HepG2 (cell line): ENCODE results near the gene PSIP1. TPM values are rescaled to one million over a fixed set of nuclear protein-coding genes. Genes with fewer than 3 reads are reported as not detected.

Experiments
- ATF2 ChIP-seq: sonication (generic); formaldehyde crosslinking; IDR thresholded peaks from 2 replicates; pipeline ENCODE4 v1.4.0; 2020; ENCODE audit warnings: missing genetic modification reagents
- CBFB ChIP-seq: sonication (generic); formaldehyde crosslinking; IDR thresholded peaks from 2 replicates; pipeline ENCODE4 v1.4.0; 2020; ENCODE audit warnings: missing genetic modification reagents
- FOXC1 ChIP-seq: sonication (generic); formaldehyde crosslinking; IDR thresholded peaks from 2 replicates; pipeline ENCODE4 v1.8.0; 2022; ENCODE audit warnings: mild to moderate bottlenecking, missing genetic modification reagents, borderline replicate concordance
- KMT2B ChIP-seq: IDR thresholded peaks from 2 replicates; pipeline ENCODE4 v1.6.1; 2016; ENCODE audit warnings: missing genetic modification reagents, missing compliant biosample characterization
- MLLT10 ChIP-seq: sonication (generic); formaldehyde crosslinking; IDR thresholded peaks from 2 replicates; pipeline ENCODE4 v1.4.0; 2020; ENCODE audit warnings: missing genetic modification reagents
- NAIF1 ChIP-seq: sonication (generic); formaldehyde crosslinking; IDR thresholded peaks from 2 replicates; pipeline ENCODE4 v1.5.0; 2020; ENCODE audit warnings: mild to moderate bottlenecking, missing genetic modification reagents, borderline replicate concordance
- RAD21 ChIP-seq: fragments of 450-650 bp; formaldehyde crosslinking; IDR thresholded peaks from 2 replicates; pipeline ENCODE4 v1.5.0; 2020; ENCODE audit warnings: mild to moderate bottlenecking
- SNAPC4 ChIP-seq: sonication (generic); formaldehyde crosslinking; IDR thresholded peaks from 2 replicates; pipeline ENCODE4 v1.4.0; 2020; ENCODE audit warnings: mild to moderate bottlenecking, missing genetic modification reagents
- SRSF1 ChIP-seq: fragments of 200-400 bp; formaldehyde crosslinking; optimal IDR thresholded peaks from 2 replicates; pipeline ENCODE3; 2017; ENCODE audit warnings: mild to moderate bottlenecking, low read depth, low read length, moderate library complexity
- TAF1 ChIP-seq: sonication (generic); formaldehyde crosslinking; IDR thresholded peaks from 2 replicates; pipeline ENCODE4 v1.4.0; 2020; ENCODE audit warnings: missing genetic modification reagents
- UBTF ChIP-seq: sonication (generic); formaldehyde crosslinking; IDR thresholded peaks from 2 replicates; pipeline ENCODE4 v1.4.0; 2020; ENCODE audit warnings: mild to moderate bottlenecking, missing genetic modification reagents
- ZFP90 ChIP-seq: sonication (generic); formaldehyde crosslinking; IDR thresholded peaks from 2 replicates; pipeline ENCODE4 v1.8.0; 2022; ENCODE audit warnings: missing genetic modification reagents, mild to moderate bottlenecking, inconsistent platforms, borderline replicate concordance
- ZNF12 ChIP-seq: sonication (generic); formaldehyde crosslinking; IDR thresholded peaks from 2 replicates; pipeline ENCODE4 v1.5.0; 2020; ENCODE audit warnings: missing genetic modification reagents
- ZNF30 ChIP-seq: sonication (generic); formaldehyde crosslinking; IDR thresholded peaks from 2 replicates; pipeline ENCODE4 v1.5.0; 2020; ENCODE audit warnings: mild to moderate bottlenecking, missing genetic modification reagents
- ZNF703 ChIP-seq: sonication (generic); formaldehyde crosslinking; IDR thresholded peaks from 2 replicates; pipeline ENCODE4 v1.5.1; 2020; ENCODE audit warnings: missing genetic modification reagents, mild to moderate bottlenecking, moderate library complexity, borderline replicate concordance
- ZNF841 ChIP-seq: sonication (generic); formaldehyde crosslinking; IDR thresholded peaks from 2 replicates; pipeline ENCODE4 v1.8.1; 2023; ENCODE audit warnings: missing genetic modification reagents, borderline replicate concordance
- polyA plus RNA-seq, 8 experiments: library from polyadenylated mRNA; depleted of rRNA in 3 of 8; stranded (reverse) in 7 of 8; unstranded in 1 of 8; fragments of >200 nt; fragmentation: Illumina TruSeq in 4 of 8; extraction: Trizol in 4 of 8; gene quantifications; 2 replicates each; pipeline versions ENCODE4 v1.2.1 to v1.2.3, GENCODE V29; 2011 to 2016; ENCODE audit warnings: low read depth in 4 of 8, missing spikeins in 1 of 8, mixed read lengths in 1 of 8; ENCODE audit not compliant: insufficient read depth in 1 of 8
- total RNA-seq, 5 experiments: library from RNA; depleted of rRNA; stranded (reverse); fragments of >200 nt; fragmentation: Illumina TruSeq; extraction: Trizol; gene quantifications; 2 replicates each; pipeline ENCODE4 v1.2.3, GENCODE V29; 2016; ENCODE audit warnings: low read depth in 1 of 5
- TF ChIP-seq, protein P1 (sequence below): sonication (generic); formaldehyde crosslinking; IDR thresholded peaks from 2 replicates; pipeline ENCODE4 v1.8.0; 2022; ENCODE audit warnings: missing genetic modification reagents, low read depth, mild to moderate bottlenecking, borderline replicate concordance
- TF ChIP-seq, protein P2 (sequence below): sonication (generic); formaldehyde crosslinking; IDR thresholded peaks from 2 replicates; pipeline ENCODE4 v1.8.1; 2023; ENCODE audit warnings: mild to moderate bottlenecking, missing genetic modification reagents, borderline replicate concordance

Gene PSIP1
- total and polyA plus RNA-seq, 2 of the 13 experiments (the other 11 are each of a cell fraction or from before 2014, with no cell fraction given): 12.6 to 46.4 TPM

DNA sequence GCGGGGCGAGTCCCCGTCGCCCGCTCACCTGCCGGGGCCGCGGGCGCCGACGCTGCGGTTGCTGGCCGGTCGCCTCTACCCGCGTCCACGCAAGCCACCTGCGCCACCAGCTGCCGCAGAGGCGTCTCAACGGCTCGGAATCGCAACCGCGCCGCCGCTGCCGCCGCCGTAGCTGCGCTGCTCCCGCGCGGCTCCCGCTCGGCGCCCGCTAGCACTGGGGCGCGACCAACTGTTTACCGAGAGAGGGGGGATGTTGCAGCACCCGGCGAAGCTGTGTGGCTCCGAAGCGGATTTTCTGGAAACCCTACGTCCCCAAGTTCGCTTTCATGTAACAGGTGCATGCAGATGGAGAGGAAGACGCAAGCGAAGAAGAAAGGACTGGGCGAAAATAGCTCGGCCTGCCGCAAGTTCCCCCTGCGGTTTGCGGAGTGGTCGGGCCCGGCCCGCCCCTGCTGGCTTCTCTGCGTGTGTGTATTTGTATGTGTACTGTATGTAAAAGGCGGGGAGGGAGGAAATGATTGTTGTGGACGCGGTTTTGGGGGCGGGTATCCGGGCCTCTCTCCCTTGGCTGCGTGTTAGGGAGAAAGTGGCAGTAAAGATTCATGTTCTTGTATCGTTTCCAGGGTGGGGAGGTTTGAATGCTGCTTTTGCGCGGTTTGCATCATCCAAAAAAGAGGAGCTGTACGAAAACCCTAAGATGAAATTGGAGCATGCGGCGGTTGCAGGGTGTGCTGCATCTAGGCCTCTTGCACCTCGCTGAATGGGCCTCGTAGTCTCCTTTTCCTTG lies at the start of gene PSIP1 (continued):
- TF ChIP-seq ATF2 (CRISPR knock-in tag) (peak; percentile 55; the same call in 1 of the 2 replicates), UBTF (peak; percentile 85; the same call in 1 of the 2 replicates), ZNF841 (CRISPR knock-in tag) (peak; percentile 52; the same call in 1 of the 2 replicates), TAF1 (peak; percentile 86), CBFB (CRISPR knock-in tag) (peak; percentile 100), SRSF1 (no peak), ZNF703 (CRISPR knock-in tag) (no peak; the same call in 1 of the 2 replicates), MLLT10 (CRISPR knock-in tag) (no peak), NAIF1 (CRISPR knock-in tag) (peak; percentile 95), ZNF30 (CRISPR knock-in tag) (0 out of 2 replicates have a peak, but pooled peaks have one; percentile 43), KMT2B (peak; percentile 76), FOXC1 (0 out of 2 replicates have a peak, but pooled peaks have one; percentile 39), ZNF12 (CRISPR knock-in tag) (no peak), ZFP90 (CRISPR knock-in tag) (no peak; the same call in 1 of the 2 replicates), SNAPC4 (CRISPR knock-in tag) (peak; percentile 53; the same call in 1 of the 2 replicates), RAD21 (peak; percentile 28; the same call in 1 of the 2 replicates)
- TF ChIP-seq, protein P1, sequence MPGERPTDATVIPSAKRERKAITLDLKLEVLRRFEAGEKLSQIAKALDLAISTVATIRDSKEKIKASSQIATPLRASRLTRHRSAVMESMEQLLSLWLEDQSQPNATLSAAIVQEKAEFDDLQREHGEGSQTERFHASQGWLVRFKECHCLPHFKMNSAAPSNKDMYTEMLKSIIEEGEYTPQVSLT (CRISPR knock-in tag): no peak
- TF ChIP-seq, protein P2, sequence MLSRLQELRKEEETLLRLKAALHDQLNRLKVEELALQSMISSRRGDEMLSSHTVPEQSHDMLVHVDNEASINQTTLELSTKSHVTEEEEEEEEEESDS (CRISPR knock-in tag): 0 out of 2 replicates have a peak, but pooled peaks have one; percentile 57
